ENCODE results near the gene CDH4. TPM values are rescaled to one million over a fixed set of nuclear protein-coding genes. Genes with fewer than 3 reads are reported as not detected.

CDH4 gene
- total RNA-seq, 2 donors from 2014 or later, result 0.07 to 0.94 TPM

- Histone ChIP-seq H3K4me1 (no peaks in the 10 kb centered on the region), H3K4me3 (no peak overlapping the region), H3K9me3 (no peaks in the 10 kb centered on the region), H3K36me3 (no peaks in the 10 kb centered on the region), H3K27ac (no peak overlapping the region), H3K27me3 (no peaks in the 10 kb centered on the region)
- no peak for TF ChIP-seq CTCF (IDR thresholded peaks at IDR 0.05)
- no peak for DNase-seq (ENCODE audit: low spot score)
Observed at GRCh38 chr20:61932711-61933480, 680.8 kb downstream of the CDH4 start.

- Histone ChIP-seq H3K4me1 (no peaks in the 10 kb centered on the region), H3K27ac (no peak overlapping the region), H3K36me3 (no peaks in the 10 kb centered on the region), H3K9me3 (no peaks in the 10 kb centered on the region), H3K27me3 (no peaks in the 10 kb centered on the region), H3K4me3 (no peak overlapping the region)
- no peak for DNase-seq (ENCODE audit: low spot score)
- no peak for TF ChIP-seq CTCF (IDR thresholded peaks at IDR 0.05)
Observed at GRCh38 chr20:61933481-61933950, 681.5 kb downstream of the CDH4 start.

GRCh38 chr20:61933951-61934715 lies 682.1 kb downstream of the CDH4 start:
- no peaks in the 10 kb centered on the region for H3K36me3 ChIP-seq
- H3K27ac ChIP-seq, result no peak overlapping the region
- no peaks in the 10 kb centered on the region for H3K27me3 ChIP-seq
- H3K4me1 ChIP-seq, result no peaks in the 10 kb centered on the region
- H3K4me3 ChIP-seq, result no peak overlapping the region
- no peak for TF ChIP-seq CTCF (IDR thresholded peaks at IDR 0.05)
- no peak for DNase-seq (ENCODE audit: low spot score)
- no peaks in the 10 kb centered on the region for H3K9me3 ChIP-seq

GRCh38 chr20:61934716-61935530 lies 682.9 kb downstream of the CDH4 start:
- Histone ChIP-seq H3K4me1 (no peaks in the 10 kb centered on the region), H3K27me3 (no peaks in the 10 kb centered on the region), H3K36me3 (no peaks in the 10 kb centered on the region), H3K4me3 (no peak overlapping the region), H3K27ac (no peak overlapping the region), H3K9me3 (no peaks in the 10 kb centered on the region)
- no peak for DNase-seq (ENCODE audit: low spot score)
- TF ChIP-seq CTCF (IDR thresholded peaks at IDR 0.05), result no peak

- Histone ChIP-seq H3K36me3 (no peaks in the 10 kb centered on the region), H3K4me3 (no peak overlapping the region), H3K9me3 (no peaks in the 10 kb centered on the region), H3K27ac (no peak overlapping the region), H3K27me3 (no peaks in the 10 kb centered on the region), H3K4me1 (no peaks in the 10 kb centered on the region)
- TF ChIP-seq CTCF (IDR thresholded peaks at IDR 0.05), result no peak
- no peak for DNase-seq (ENCODE audit: low spot score)
Observed at GRCh38 chr20:61935926-61936700, 684.1 kb downstream of the CDH4 start.
